Activated B cell treated with CpG ODN at 0.5 μM for 24 hours (primary cell): Measurements from ENCODE around the gene HMGB3. TPM values are rescaled to one million over a fixed set of nuclear protein-coding genes. Genes with fewer than 3 reads are reported as not detected.
"Not testable (repeated sequence)": the region's sequence is repeated elsewhere in the genome, so short reads cannot be mapped to it uniquely, and the experiment has no call there.

Experiments
- ATAC-seq: fragments of 200-7000 bp; cut with Tn5 transposase; one replicate; pipeline ENCODE4 v1.10.0; 2021; ENCODE audit warnings: low read depth, mild to moderate bottlenecking, moderate library complexity
- CTCF ChIA-PET: fragments of 350-600 bp; sonication (Branson Sonifier 250); formaldehyde crosslinking; loops from one replicate; lab custom pipeline; 2021; ENCODE audit warnings: antibody characterized with exemption; lab: Charles Lee
- POLR2A ChIA-PET: fragments of 350-600 bp; sonication (Branson Sonifier 250); formaldehyde crosslinking; loops from one replicate; lab custom pipeline; 2021; ENCODE audit warnings: antibody characterized with exemption; lab: Charles Lee
- DNase-seq: peaks from one replicate; pipeline ENCODE4 v3.0.0; 2022
- H3K27ac Mint-ChIP-seq: one replicate; pipeline ENCODE4 v1.8.0; 2020; ENCODE audit warnings: mixed read lengths
- H3K27me3 Mint-ChIP-seq: one replicate; pipeline ENCODE4 v1.8.0; 2021; ENCODE audit warnings: mixed read lengths
- H3K36me3 Mint-ChIP-seq: one replicate; pipeline ENCODE4 v1.8.0; 2021; ENCODE audit warnings: low read depth, mixed read lengths
- H3K4me1 Mint-ChIP-seq: one replicate; pipeline ENCODE4 v1.8.0; 2021; ENCODE audit warnings: mixed read lengths
- H3K4me3 Mint-ChIP-seq: one replicate; pipeline ENCODE4 v1.8.0; 2020; ENCODE audit warnings: mild to moderate bottlenecking, mixed read lengths
- H3K9me3 Mint-ChIP-seq: one replicate; pipeline ENCODE4 v1.8.0; 2020; ENCODE audit warnings: mixed read lengths
- CTCF ChIP-seq: fragments of 200-600 bp; IDR thresholded peaks from one replicate; pipeline ENCODE4 v1.8.0; 2022; ENCODE audit warnings: antibody characterized with exemption, mild to moderate bottlenecking
- intact Hi-C: fragments of 100-400 bp; cut with micrococcal nuclease; formaldehyde crosslinking; loops from one replicate; pipeline ENCODE4 v1.15.1; 2024
- total RNA-seq: library from RNA; stranded (reverse); gene quantifications from 2 replicates; pipeline ENCODE4 v1.2.3, GENCODE V29; 2022

The HMGB3 gene
- total RNA-seq, 1 donor from 2014 or later, result 2.5 TPM

- H3K27ac Mint-ChIP-seq, result no peak overlapping the region
- H3K27me3 Mint-ChIP-seq, result peaks cover 4% of the 10 kb centered on the region
- CTCF ChIA-PET, result no interaction called here
- POLR2A ChIA-PET, result no interaction called here
- DNase-seq (no peak), ATAC-seq (no peak)
- intact Hi-C loops, result no loop called here
- TF ChIP-seq CTCF, result no peak
- no peaks in the 10 kb centered on the region for H3K4me1 Mint-ChIP-seq
- no peak overlapping the region for H3K4me3 Mint-ChIP-seq
- H3K36me3 Mint-ChIP-seq, result no peaks in the 10 kb centered on the region
- peaks cover 4% of the 10 kb centered on the region for H3K9me3 Mint-ChIP-seq
These were observed 27.5 kb upstream of the HMGB3 start for GRCh38 chrX:150955590-150955989.

- DNase-seq (no peak), ATAC-seq (no peak)
- intact Hi-C loops, result no loop called here
- H3K4me1 Mint-ChIP-seq, result no peaks in the 10 kb centered on the region
- peaks cover 4% of the 10 kb centered on the region for H3K9me3 Mint-ChIP-seq
- H3K27ac Mint-ChIP-seq, result no peak overlapping the region
- no peak overlapping the region for H3K4me3 Mint-ChIP-seq
- ChIA-PET POLR2A (no interaction called here), CTCF (no interaction called here)
- H3K36me3 Mint-ChIP-seq, result no peaks in the 10 kb centered on the region
- no peak for TF ChIP-seq CTCF
- H3K27me3 Mint-ChIP-seq, result peaks cover 4% of the 10 kb centered on the region
These were observed 25.0 kb upstream of the HMGB3 start for GRCh38 chrX:150958177-150958576.

- Mint-ChIP-seq H3K4me1 (no peaks in the 10 kb centered on the region), H3K9me3 (peaks cover 4% of the 10 kb centered on the region), H3K4me3 (no peak overlapping the region), H3K27me3 (peaks cover 3% of the 10 kb centered on the region), H3K36me3 (no peaks in the 10 kb centered on the region), H3K27ac (no peak overlapping the region)
- DNase-seq, result no peak
- CTCF ChIA-PET, result no interaction called here
- POLR2A ChIA-PET, result no interaction called here
- ATAC-seq, result no peak
- TF ChIP-seq CTCF, result no peak
- intact Hi-C loops, result no loop called here
These were observed 23.6 kb upstream of the HMGB3 start for GRCh38 chrX:150959557-150959956.

GRCh38 chrX:150961631-150962030 lies 21.5 kb upstream of the HMGB3 start:
- H3K9me3 Mint-ChIP-seq, result no peaks in the 10 kb centered on the region
- H3K36me3 Mint-ChIP-seq, result no peaks in the 10 kb centered on the region
- CTCF ChIA-PET, result no interaction called here
- no peaks in the 10 kb centered on the region for H3K4me1 Mint-ChIP-seq
- POLR2A ChIA-PET, result no interaction called here
- intact Hi-C loops, result no loop called here
- no peak for TF ChIP-seq CTCF
- peaks cover 1% of the 10 kb centered on the region for H3K27me3 Mint-ChIP-seq
- no peak for ATAC-seq
- DNase-seq, result no peak
- H3K27ac Mint-ChIP-seq, result no peak overlapping the region
- H3K4me3 Mint-ChIP-seq, result no peak overlapping the region

GRCh38 chrX:150964416-150964815 lies 18.7 kb upstream of the HMGB3 start:
- ATAC-seq, H3K4me3 Mint-ChIP-seq, CTCF ChIA-PET, H3K27ac Mint-ChIP-seq, H3K9me3 Mint-ChIP-seq, H3K4me1 Mint-ChIP-seq, intact Hi-C loops, H3K36me3 Mint-ChIP-seq, DNase-seq, POLR2A ChIA-PET, H3K27me3 Mint-ChIP-seq: not testable (repeated sequence)

GRCh38 chrX:150966235-150966634 lies 16.9 kb upstream of the HMGB3 start:
- Mint-ChIP-seq H3K27me3 (peaks cover 1% of the 10 kb centered on the region), H3K4me1 (no peaks in the 10 kb centered on the region), H3K9me3 (no peaks in the 10 kb centered on the region), H3K27ac (no peak overlapping the region), H3K36me3 (no peaks in the 10 kb centered on the region), H3K4me3 (no peak overlapping the region)
- intact Hi-C loops, result no loop called here
- ATAC-seq, result no peak
- ChIA-PET POLR2A (no interaction called here), CTCF (no interaction called here)
- TF ChIP-seq CTCF, result no peak
- DNase-seq, result no peak
